RKO (cell line): ENCODE results near the gene WIZ.

Experiments
- DNase-seq: peaks from one replicate; pipeline ENCODE4 v3.0.0-alpha.2; 2016; ENCODE audit warnings: low spot score

Gene WIZ

GRCh38 chr19:15445227-15445605 lies 4.5 kb downstream of the WIZ start:
- DNase-seq = no peak

GRCh38 chr19:15444505-15445226 lies 5.1 kb downstream of the WIZ start:
- no peak for DNase-seq

GRCh38 chr19:15443838-15444237 lies 5.9 kb downstream of the WIZ start:
- DNase-seq = no peak

- DNase-seq = no peak
Observed at GRCh38 chr19:15443325-15443724, 6.4 kb downstream of the WIZ start.

- DNase-seq = no peak
Observed at GRCh38 chr19:15442142-15442920, 7.4 kb downstream of the WIZ start.

- no peak for DNase-seq
Observed at GRCh38 chr19:15441317-15441716, 8.4 kb downstream of the WIZ start.

- DNase-seq = no peak
Observed at GRCh38 chr19:15439821-15440641, 9.7 kb downstream of the WIZ start.

- no peak for DNase-seq
Observed at GRCh38 chr19:15439078-15439799, 10.5 kb downstream of the WIZ start.

GRCh38 chr19:15438577-15438976 lies 11.2 kb downstream of the WIZ start:
- DNase-seq = no peak

- DNase-seq = no peak
Observed at GRCh38 chr19:15438124-15438496, 11.6 kb downstream of the WIZ start.

GRCh38 chr19:15437355-15438123 lies 12.2 kb downstream of the WIZ start:
- DNase-seq = no peak

- DNase-seq = no peak
Observed at GRCh38 chr19:15436826-15437110, 13.0 kb downstream of the WIZ start.

GRCh38 chr19:15436012-15436825 lies 13.5 kb downstream of the WIZ start:
- DNase-seq = no peak

GRCh38 chr19:15433519-15434069 lies 16.2 kb downstream of the WIZ start:
- no peak for DNase-seq

GRCh38 chr19:15432629-15433518 lies 16.9 kb downstream of the WIZ start:
- DNase-seq = peak; percentile 90

GRCh38 chr19:15432018-15432494 lies 17.7 kb downstream of the WIZ start:
- no peak for DNase-seq

- DNase-seq = peak; percentile 19
Observed at GRCh38 chr19:15431396-15432017, 18.2 kb downstream of the WIZ start.

GRCh38 chr19:15430526-15431120 lies 19.1 kb downstream of the WIZ start:
- DNase-seq = no peak
